HuH-7 (cell line): ENCODE results near the gene SLC30A5.
"Not testable (repeated sequence)": the region's sequence is repeated elsewhere in the genome, so short reads cannot be mapped to it uniquely, and the experiment has no call there.

ENCODE experiments used
- DNase-seq: peaks from one replicate; pipeline ENCODE4 v3.0.0; 2011; ENCODE audit warnings: low spot score

SLC30A5 gene

GRCh38 chr5:69093771-69094482, at the start of gene SLC30A5:
Gene SLC30A5, plus strand, starts transcription at chr5:69094014. Its CDS starts 242 bp downstream, at chr5:69094256.
- peak; percentile 92 for DNase-seq

- not testable (repeated sequence) for DNase-seq
Observed at GRCh38 chr5:69045213-69045612, 48.6 kb upstream of the SLC30A5 start.

- no peak for DNase-seq
Observed at GRCh38 chr5:69046375-69046957, 47.3 kb upstream of the SLC30A5 start.

DNA sequence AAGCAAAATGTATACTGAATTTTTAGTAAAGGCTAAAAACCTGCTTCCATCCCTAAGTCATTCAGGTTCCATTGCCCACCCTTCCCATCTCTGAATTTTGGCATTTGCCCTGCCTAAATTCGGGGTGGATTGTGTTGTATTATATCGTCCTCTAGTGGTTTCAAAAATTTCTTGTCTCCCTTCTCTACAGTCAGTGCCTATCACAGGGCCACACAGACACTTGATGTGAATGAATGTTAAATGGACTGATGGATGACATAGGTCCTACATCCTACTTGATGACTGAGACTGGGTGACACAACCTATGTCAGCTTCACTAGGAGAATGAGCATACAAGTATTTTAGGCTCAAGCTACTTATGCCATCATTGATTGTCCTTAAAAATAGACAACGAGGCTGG, 45.6 kb upstream of the SLC30A5 start:
- DNase-seq: no peak

- no peak for DNase-seq
Observed at GRCh38 chr5:69049151-69049550, 44.7 kb upstream of the SLC30A5 start.

- DNase-seq: no peak
Observed at GRCh38 chr5:69049796-69050195, 44.0 kb upstream of the SLC30A5 start.

- no peak for DNase-seq
Observed at GRCh38 chr5:69050214-69050613, 43.6 kb upstream of the SLC30A5 start.

- no peak for DNase-seq
Observed at GRCh38 chr5:69052181-69052580, 41.6 kb upstream of the SLC30A5 start.

DNA sequence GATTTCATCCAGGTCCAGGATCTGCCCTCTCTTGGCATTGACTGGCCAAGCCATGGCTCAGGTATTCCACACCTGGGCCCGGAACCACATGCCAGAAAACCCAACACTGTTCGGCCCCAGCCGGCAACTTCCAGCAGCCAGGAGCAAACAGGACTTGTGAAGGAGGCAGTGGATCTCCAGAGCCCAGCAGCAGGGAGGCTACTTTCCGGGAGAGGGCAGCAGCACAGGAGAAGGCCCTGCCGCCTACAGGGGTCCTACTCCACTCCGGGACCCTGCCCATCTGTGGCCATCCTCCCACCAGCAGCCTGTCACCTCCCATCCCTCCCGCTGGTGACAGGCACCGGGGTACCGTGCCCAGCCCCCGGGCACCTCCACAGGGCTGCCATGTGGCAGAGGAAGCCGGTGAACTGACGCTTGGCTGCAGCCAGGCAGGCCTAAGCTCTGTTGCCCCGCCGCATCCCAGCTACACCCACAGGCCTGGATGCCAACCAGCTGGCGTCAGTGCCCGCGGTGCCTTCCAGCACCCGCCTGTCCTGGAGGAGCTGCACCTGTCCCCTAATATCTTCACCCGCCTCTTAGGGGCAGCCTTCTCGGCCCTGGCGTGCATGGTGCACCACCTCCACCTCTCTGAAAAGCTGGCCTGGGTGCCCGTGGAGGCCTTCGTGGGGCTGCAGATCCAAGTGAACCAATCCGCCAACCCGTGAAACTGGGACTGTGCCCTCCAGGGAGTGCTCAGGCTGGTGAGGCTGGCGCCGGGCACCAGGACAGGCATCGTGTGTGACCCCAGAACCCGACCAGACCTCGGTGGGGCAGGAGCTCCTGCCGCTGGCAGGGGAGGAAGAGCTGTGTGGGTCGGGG, 18.9 kb upstream of the SLC30A5 start:
- DNase-seq: no peak

GRCh38 chr5:69075522-69076179, 18.2 kb upstream of the SLC30A5 start:
- DNase-seq: no peak

GRCh38 chr5:69078921-69079540, 14.8 kb upstream of the SLC30A5 start:
- DNase-seq: no peak

- DNase-seq: no peak
Observed at GRCh38 chr5:69079556-69079955, 14.3 kb upstream of the SLC30A5 start.

DNA sequence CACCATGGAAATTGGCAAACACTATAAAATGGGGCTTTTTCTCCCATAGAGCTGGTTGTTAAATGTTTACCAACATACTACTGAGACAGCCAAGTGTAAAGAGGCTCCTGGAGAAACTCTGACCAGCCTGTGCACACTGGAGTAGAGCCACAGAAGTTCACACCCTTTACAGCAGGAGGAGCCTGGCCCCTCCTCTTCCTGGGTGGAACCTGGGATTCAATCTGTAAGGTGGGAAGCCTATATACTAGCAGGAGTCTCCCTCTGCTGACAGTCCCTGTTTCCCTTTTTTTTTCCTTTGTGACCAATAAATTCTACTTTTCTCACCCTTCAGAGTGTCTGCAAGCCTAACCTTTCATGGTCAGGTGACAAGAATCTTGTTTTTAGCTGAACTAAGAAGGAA, 10.4 kb upstream of the SLC30A5 start:
- DNase-seq: no peak

- no peak for DNase-seq
Observed at GRCh38 chr5:69084195-69084594, 9.6 kb upstream of the SLC30A5 start.

GRCh38 chr5:69084903-69085302, 8.9 kb upstream of the SLC30A5 start:
- DNase-seq: no peak

- no peak for DNase-seq
Observed at GRCh38 chr5:69086206-69086605, 7.6 kb upstream of the SLC30A5 start.

GRCh38 chr5:69088006-69088405, 5.8 kb upstream of the SLC30A5 start:
- DNase-seq: not testable (repeated sequence)

- no peak for DNase-seq
Observed at GRCh38 chr5:69090158-69090557, 3.7 kb upstream of the SLC30A5 start.

DNA sequence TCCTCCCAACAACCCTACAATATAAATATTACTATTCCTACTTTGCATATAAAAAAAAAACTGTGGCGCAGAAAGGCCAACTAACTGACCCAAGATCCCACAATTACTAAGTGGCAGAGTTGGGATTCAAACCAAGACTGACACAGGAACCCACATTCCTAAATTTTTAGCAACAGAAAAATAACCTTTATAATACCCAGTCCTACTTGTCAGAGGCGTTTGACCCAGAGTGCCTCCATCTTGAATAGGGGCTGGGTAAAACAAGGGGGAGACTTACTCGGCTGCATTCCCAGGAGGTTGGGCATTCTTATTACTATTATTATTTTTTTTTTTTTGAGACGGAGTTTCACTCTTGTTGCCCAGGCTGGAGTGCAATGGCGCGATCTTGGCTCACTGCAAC, 2.0 kb upstream of the SLC30A5 start:
- DNase-seq: no peak

DNA sequence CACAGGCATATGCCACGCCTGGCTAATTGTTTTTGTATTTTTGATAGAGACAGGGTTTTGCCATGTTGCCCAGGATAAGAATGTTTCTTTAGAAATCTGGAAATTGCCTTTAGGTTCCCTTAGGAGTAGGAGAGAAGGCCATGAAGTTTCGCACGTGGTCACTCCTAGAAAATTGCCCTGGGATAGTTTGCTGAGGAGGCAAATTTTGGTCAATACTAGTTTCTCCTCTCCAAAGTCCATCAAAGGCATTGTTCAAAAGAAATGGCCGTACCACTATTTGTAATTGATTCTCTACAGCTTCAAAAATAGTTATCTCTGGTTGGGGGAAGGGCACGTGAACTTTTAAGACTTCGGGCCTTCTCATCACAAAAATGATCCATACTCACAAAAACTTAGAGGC, 845 bp upstream of the SLC30A5 start:
- no peak for DNase-seq

DNA sequence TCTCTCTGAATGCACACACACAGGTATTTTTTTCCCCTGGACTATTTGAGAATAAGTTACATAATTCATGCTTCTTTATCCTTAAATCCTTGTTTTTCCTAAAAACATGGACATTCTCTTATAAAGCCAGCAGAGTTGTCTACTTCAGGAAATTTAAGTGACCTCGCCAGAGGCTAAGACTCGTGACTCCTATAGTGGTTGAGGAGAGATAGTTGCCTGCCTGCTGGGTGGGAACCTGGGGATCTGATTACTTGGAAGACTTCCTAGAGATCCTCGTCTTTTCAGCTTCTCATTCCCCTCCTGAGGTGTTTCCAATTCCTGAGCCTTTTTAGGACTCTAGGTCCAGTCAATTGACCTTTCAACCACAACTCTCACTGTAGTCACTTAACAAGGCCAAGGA, 5.5 kb downstream of the SLC30A5 start:
- DNase-seq: no peak

- no peak for DNase-seq
Observed at GRCh38 chr5:69103521-69103920, 9.7 kb downstream of the SLC30A5 start.
